GM11168 (cell line): ENCODE data around the gene SESTD1.

Experiments
- in situ Hi-C: fragments of 300-500 bp; cut with MboI; formaldehyde crosslinking; loops from one replicate; pipeline ENCODE4 v1.12.0; 2022; ENCODE audit warnings: low sequenced_read_pairs; ENCODE audit not compliant: unreplicated experiment

The SESTD1 gene

GRCh38 chr2:179264368-179265081 is at the start of gene SESTD1:
Gene SESTD1, minus strand, starts transcription at chr2:179264832. Its CDS starts 72,991 bp downstream, at chr2:179191841.
- in situ Hi-C loops: no loop called here

- in situ Hi-C loops: no loop called here
These were observed 48.4 kb upstream of the SESTD1 start for GRCh38 chr2:179313057-179313456.

GRCh38 chr2:179311101-179311500 is 46.5 kb upstream of the SESTD1 start:
- in situ Hi-C loops: no loop called here

- in situ Hi-C loops: no loop called here
These were observed 43.2 kb upstream of the SESTD1 start for GRCh38 chr2:179307616-179308371.

GRCh38 chr2:179305125-179305524 is 40.5 kb upstream of the SESTD1 start:
- in situ Hi-C loops: no loop called here

- in situ Hi-C loops: no loop called here
These were observed 39.8 kb upstream of the SESTD1 start for GRCh38 chr2:179304424-179304823.

- in situ Hi-C loops: no loop called here
These were observed 38.3 kb upstream of the SESTD1 start for GRCh38 chr2:179302764-179303571.

GRCh38 chr2:179302149-179302548 is 37.5 kb upstream of the SESTD1 start:
- in situ Hi-C loops: no loop called here

- in situ Hi-C loops: no loop called here
These were observed 34.0 kb upstream of the SESTD1 start for GRCh38 chr2:179298666-179299065.

GRCh38 chr2:179297927-179298326 is 33.3 kb upstream of the SESTD1 start:
- in situ Hi-C loops: no loop called here

GRCh38 chr2:179290329-179290728 is 25.7 kb upstream of the SESTD1 start:
- in situ Hi-C loops: no loop called here

GRCh38 chr2:179285060-179285459 is 20.4 kb upstream of the SESTD1 start:
- in situ Hi-C loops: no loop called here

- in situ Hi-C loops: no loop called here
These were observed 13.0 kb upstream of the SESTD1 start for GRCh38 chr2:179277429-179278196.

GRCh38 chr2:179275253-179276012 is 10.8 kb upstream of the SESTD1 start:
- in situ Hi-C loops: no loop called here

GRCh38 chr2:179274749-179275148 is 10.1 kb upstream of the SESTD1 start:
- in situ Hi-C loops: no loop called here

GRCh38 chr2:179273461-179273962 is 8.9 kb upstream of the SESTD1 start:
- in situ Hi-C loops: no loop called here

- in situ Hi-C loops: no loop called here
These were observed 8.0 kb upstream of the SESTD1 start for GRCh38 chr2:179272406-179273192.

- in situ Hi-C loops: no loop called here
These were observed 6.1 kb upstream of the SESTD1 start for GRCh38 chr2:179270689-179271088.
